GM13976 (cell line): ENCODE measurements around the gene SP5.
"Not testable (repeated sequence)": the region's sequence is repeated elsewhere in the genome, so short reads cannot be mapped to it uniquely, and the experiment has no call there.

Source experiments
- DNase-seq: peaks from one replicate; pipeline ENCODE4 v3.0.0; 2012; ENCODE audit warnings: low spot score
- CTCF ChIP-seq: IDR thresholded peaks from 2 replicates; pipeline ENCODE4 v1.5.1; 2012; ENCODE audit warnings: borderline replicate concordance, mild to moderate bottlenecking; ENCODE audit not compliant: insufficient read depth; ENCODE audit errors: extremely low read depth, missing control alignments, control extremely low read depth
- in situ Hi-C: fragments of 300-500 bp; cut with MboI; formaldehyde crosslinking; loops from one replicate; pipeline ENCODE4 v1.12.0; 2022; ENCODE audit warnings: low sequenced_read_pairs, mixed read lengths, inconsistent platforms; ENCODE audit not compliant: unreplicated experiment

SP5 gene

GRCh38 chr2:170717991-170718589 is 3.0 kb downstream of the SP5 start:
- in situ Hi-C loops = loop anchor here (10.0 to 25.0 kb wide), 2 partner anchors 97 to 1369 kb away; partner anchors contain the start of genes DLX1 and GAD1
- DNase-seq = no peak
- TF ChIP-seq CTCF = no peak

GRCh38 chr2:170719810-170720209 is 4.7 kb downstream of the SP5 start:
- no peak for DNase-seq
- in situ Hi-C loops = loop anchor here (10.0 to 25.0 kb wide), 2 partner anchors 95 to 1367 kb away; partner anchors contain the start of genes DLX1 and GAD1
- TF ChIP-seq CTCF = no peak

- no peak for DNase-seq
- in situ Hi-C loops = loop anchor here (25.0 kb wide), 1 partner anchor 1366 kb away; the partner anchor contains the start of gene DLX1
- TF ChIP-seq CTCF = no peak
Observed at GRCh38 chr2:170721678-170722077, 6.5 kb downstream of the SP5 start.

GRCh38 chr2:170722301-170722700 is 7.2 kb downstream of the SP5 start:
- in situ Hi-C loops = loop anchor here (25.0 kb wide), 1 partner anchor 1365 kb away; the partner anchor contains the start of gene DLX1
- TF ChIP-seq CTCF = no peak
- no peak for DNase-seq

- no peak for DNase-seq
- in situ Hi-C loops = loop anchor here (25.0 kb wide), 1 partner anchor 1364 kb away; the partner anchor contains the start of gene DLX1
- no peak for TF ChIP-seq CTCF
Observed at GRCh38 chr2:170723446-170723958, 8.4 kb downstream of the SP5 start.

GRCh38 chr2:170733798-170734600 is 18.9 kb downstream of the SP5 start:
- DNase-seq = no peak
- TF ChIP-seq CTCF = no peak
- in situ Hi-C loops = no loop called here

- DNase-seq, in situ Hi-C loops: not testable (repeated sequence)
Observed at GRCh38 chr2:170734601-170735000, 19.5 kb downstream of the SP5 start.
